H9 (cell line): ENCODE results near the gene KRTAP10-11. TPM values are rescaled to one million over a fixed set of nuclear protein-coding genes. Genes with fewer than 3 reads are reported as not detected.

ENCODE experiments used
- DNase-seq: peaks from one replicate; pipeline ENCODE4 v3.0.0-alpha.2; 2017
- H2AFZ ChIP-seq: one replicate; pipeline ENCODE4 v1.6.1; 2013; ENCODE audit warnings: mild to moderate bottlenecking, low read length, control low read depth, moderate library complexity
- H2AK5ac ChIP-seq: 2 replicates; pipeline ENCODE4 v1.6.1; 2013; ENCODE audit warnings: low read length, control low read depth, mixed read lengths; ENCODE audit not compliant: insufficient read length
- H2BK120ac ChIP-seq: one replicate; pipeline ENCODE4 v1.6.1; 2013; ENCODE audit warnings: low read depth, mild to moderate bottlenecking, low read length, control low read depth, inconsistent platforms; ENCODE audit not compliant: poor library complexity, severe bottlenecking
- H2BK12ac ChIP-seq: 2 replicates; pipeline ENCODE4 v1.6.1; 2013; ENCODE audit warnings: low read length, control low read depth, mixed read lengths, low read depth; ENCODE audit not compliant: insufficient read length
- H2BK15ac ChIP-seq: 2 replicates; pipeline ENCODE4 v1.6.1; 2013; ENCODE audit warnings: low read depth, low read length, control low read depth
- H2BK20ac ChIP-seq: one replicate; pipeline ENCODE4 v1.6.1; 2013; ENCODE audit warnings: low read depth, mild to moderate bottlenecking, low read length, control low read depth, inconsistent platforms; ENCODE audit not compliant: poor library complexity, severe bottlenecking
- H2BK5ac ChIP-seq: 2 replicates; pipeline ENCODE4 v1.6.1; 2013; ENCODE audit warnings: low read length, control low read depth, mixed read lengths; ENCODE audit not compliant: insufficient read length
- H3K14ac ChIP-seq: 2 replicates; pipeline ENCODE4 v1.6.1; 2013; ENCODE audit warnings: low read length, control low read depth; ENCODE audit not compliant: insufficient read depth
- H3K18ac ChIP-seq: 2 replicates; pipeline ENCODE4 v1.6.1; 2013; ENCODE audit warnings: low read depth, mild to moderate bottlenecking, mixed read lengths, low read length, control low read depth; ENCODE audit not compliant: insufficient read length
- H3K23ac ChIP-seq: 2 replicates; pipeline ENCODE4 v1.6.1; 2013; ENCODE audit warnings: low read length, control low read depth, mixed read lengths, low read depth; ENCODE audit not compliant: insufficient read length
- H3K23me2 ChIP-seq: 2 replicates; pipeline ENCODE4 v1.6.1; 2013; ENCODE audit warnings: low read depth, mild to moderate bottlenecking, mixed read lengths, low read length, control low read depth; ENCODE audit not compliant: insufficient read length, poor library complexity, severe bottlenecking
- H3K27ac ChIP-seq: 2 replicates; pipeline ENCODE4 v1.5.1; 2013; ENCODE audit warnings: low read length, control low read depth, mixed read lengths, low read depth; ENCODE audit not compliant: insufficient read length
- H3K27me3 ChIP-seq: 2 replicates; pipeline ENCODE4 v1.6.1; 2013; ENCODE audit warnings: low read length, control low read depth, inconsistent platforms; ENCODE audit not compliant: insufficient read depth
- H3K4ac ChIP-seq: 2 replicates; pipeline ENCODE4 v1.6.1; 2013; ENCODE audit warnings: low read depth, mild to moderate bottlenecking, control low read depth, inconsistent platforms, low read length, moderate library complexity
- H3K4me1 ChIP-seq: 2 replicates; pipeline ENCODE4 v1.6.1; 2013; ENCODE audit warnings: low read length, control low read depth, inconsistent platforms; ENCODE audit not compliant: insufficient read depth
- H3K4me2 ChIP-seq: 2 replicates; pipeline ENCODE4 v1.6.1; 2013; ENCODE audit warnings: low read length, control low read depth, mixed read lengths; ENCODE audit not compliant: insufficient read length, insufficient read depth
- H3K56ac ChIP-seq: 2 replicates; pipeline ENCODE4 v1.6.1; 2013; ENCODE audit warnings: low read depth, mild to moderate bottlenecking, mixed read lengths, low read length, control low read depth; ENCODE audit not compliant: insufficient read length
- H3K79me1 ChIP-seq: 2 replicates; pipeline ENCODE4 v1.6.1; 2013; ENCODE audit warnings: low read depth, mild to moderate bottlenecking, moderate library complexity, low read length, control low read depth, inconsistent platforms; ENCODE audit not compliant: insufficient read depth, poor library complexity, severe bottlenecking
- H3K79me2 ChIP-seq: 2 replicates; pipeline ENCODE4 v1.6.1; 2013; ENCODE audit warnings: low read length, control low read depth, inconsistent platforms; ENCODE audit not compliant: insufficient read depth
- H3K9ac ChIP-seq: 2 replicates; pipeline ENCODE4 v1.6.1; 2013; ENCODE audit warnings: low read length, control low read depth, mixed read lengths; ENCODE audit not compliant: insufficient read length; ENCODE audit errors: extremely low read depth
- H3K9me3 ChIP-seq: one replicate; pipeline ENCODE4 v1.6.1; 2013; ENCODE audit warnings: low read depth, low read length, inconsistent platforms; ENCODE audit not compliant: control insufficient read depth
- H3T11ph ChIP-seq: one replicate; pipeline ENCODE4 v1.6.1; 2013; ENCODE audit warnings: mild to moderate bottlenecking, low read length, control low read depth, inconsistent platforms
- H4K20me1 ChIP-seq: one replicate; pipeline ENCODE4 v1.6.1; 2013; ENCODE audit not compliant: control insufficient read depth, insufficient read length, insufficient read depth
- H4K5ac ChIP-seq: 2 replicates; pipeline ENCODE4 v1.6.1; 2013; ENCODE audit warnings: low read depth, mild to moderate bottlenecking, mixed read lengths, low read length, control low read depth; ENCODE audit not compliant: insufficient read length
- H4K8ac ChIP-seq: replicated peaks from 2 replicates; pipeline ENCODE4 v1.6.1; 2013; ENCODE audit warnings: low read length, control low read depth, mixed read lengths, low read depth; ENCODE audit not compliant: insufficient read length
- H4K91ac ChIP-seq: 2 replicates; pipeline ENCODE4 v1.6.1; 2013; ENCODE audit warnings: low read depth, mild to moderate bottlenecking, moderate library complexity, mixed read lengths, low read length, control low read depth; ENCODE audit not compliant: insufficient read length
- H3K27ac Mint-ChIP-seq, 3 experiments: 2 replicates in 2 of 3; 3 replicates in 1 of 3; pipeline ENCODE4 v1.8.0; 2020 to 2021; ENCODE audit warnings: mixed read lengths in 3 of 3, mild to moderate bottlenecking in 1 of 3, moderate library complexity in 1 of 3
- H3K27me3 Mint-ChIP-seq: 2 replicates; pipeline ENCODE4 v1.8.0; 2021; ENCODE audit warnings: low read depth, mild to moderate bottlenecking, moderate library complexity, mixed read lengths
- H3K36me3 Mint-ChIP-seq, 3 experiments: 2 replicates in 2 of 3; 3 replicates in 1 of 3; pipeline ENCODE4 v1.8.0; 2020 to 2021; ENCODE audit warnings: low read depth in 3 of 3, mixed read lengths in 3 of 3; ENCODE audit not compliant: insufficient read depth in 1 of 3
- H3K4me1 Mint-ChIP-seq, 2 experiments: 2 replicates each; pipeline ENCODE4 v1.8.0; 2020; ENCODE audit warnings: mixed read lengths in 2 of 2
- H3K4me3 Mint-ChIP-seq, 2 experiments: 2 replicates in 1 of 2; 3 replicates in 1 of 2; pipeline ENCODE4 v1.8.0; 2020 to 2021; ENCODE audit warnings: mild to moderate bottlenecking in 2 of 2, mixed read lengths in 2 of 2, moderate library complexity in 1 of 2
- H3K9me3 Mint-ChIP-seq, 2 experiments: 2 replicates in 1 of 2; 3 replicates in 1 of 2; pipeline ENCODE4 v1.8.0; 2020; ENCODE audit warnings: mild to moderate bottlenecking in 2 of 2, mixed read lengths in 2 of 2, moderate library complexity in 1 of 2
- WGBS: extraction: QIAGEN DNeasy Blood & Tissue Kit; methylation state at CpG from one replicate; pipeline ENCODE4 v1.1.7; 2013; ENCODE audit warnings: missing lambda C conversion rate, low lambda C conversion rate, mixed read lengths; ENCODE audit not compliant: insufficient read length; ENCODE audit errors: extremely low coverage; 5-methylcytosine and 5-hydroxymethylcytosine counted together
- total RNA-seq: library from RNA; stranded (reverse); gene quantifications from 2 replicates; pipeline ENCODE4 v1.2.1, GENCODE V29; 2021
- TF ChIP-seq, protein P1 (sequence below): fragments of 200-600 bp; sonication (generic); conservative IDR thresholded peaks from 3 replicates; pipeline ENCODE4 v1.8.0; 2021; ENCODE audit warnings: antibody characterized with exemption, mild to moderate bottlenecking

KRTAP10-11 gene
- total RNA-seq, 1 experiment from 2014 or later = not detected

DNA sequence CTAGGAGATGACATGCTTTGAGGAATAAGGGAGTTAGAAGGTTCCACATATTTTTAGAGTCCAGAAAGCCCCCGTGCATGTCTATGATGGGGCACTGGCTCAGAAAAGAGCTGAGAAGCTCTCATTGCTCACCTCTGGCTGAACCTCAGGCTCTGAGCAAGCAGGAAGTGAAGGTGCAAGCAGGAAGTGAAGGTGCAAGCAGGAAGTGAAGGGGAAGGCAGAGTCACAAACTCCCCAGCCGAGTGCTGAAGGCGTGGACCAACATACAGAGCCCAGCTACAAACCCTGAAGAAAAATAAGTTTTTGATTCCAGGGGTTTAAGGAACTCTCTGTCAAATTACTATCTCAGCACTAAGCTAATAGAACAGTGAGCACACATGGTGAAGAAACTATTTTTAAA lies 27.3 kb upstream of the KRTAP10-11 start:
- TF ChIP-seq, protein P1, sequence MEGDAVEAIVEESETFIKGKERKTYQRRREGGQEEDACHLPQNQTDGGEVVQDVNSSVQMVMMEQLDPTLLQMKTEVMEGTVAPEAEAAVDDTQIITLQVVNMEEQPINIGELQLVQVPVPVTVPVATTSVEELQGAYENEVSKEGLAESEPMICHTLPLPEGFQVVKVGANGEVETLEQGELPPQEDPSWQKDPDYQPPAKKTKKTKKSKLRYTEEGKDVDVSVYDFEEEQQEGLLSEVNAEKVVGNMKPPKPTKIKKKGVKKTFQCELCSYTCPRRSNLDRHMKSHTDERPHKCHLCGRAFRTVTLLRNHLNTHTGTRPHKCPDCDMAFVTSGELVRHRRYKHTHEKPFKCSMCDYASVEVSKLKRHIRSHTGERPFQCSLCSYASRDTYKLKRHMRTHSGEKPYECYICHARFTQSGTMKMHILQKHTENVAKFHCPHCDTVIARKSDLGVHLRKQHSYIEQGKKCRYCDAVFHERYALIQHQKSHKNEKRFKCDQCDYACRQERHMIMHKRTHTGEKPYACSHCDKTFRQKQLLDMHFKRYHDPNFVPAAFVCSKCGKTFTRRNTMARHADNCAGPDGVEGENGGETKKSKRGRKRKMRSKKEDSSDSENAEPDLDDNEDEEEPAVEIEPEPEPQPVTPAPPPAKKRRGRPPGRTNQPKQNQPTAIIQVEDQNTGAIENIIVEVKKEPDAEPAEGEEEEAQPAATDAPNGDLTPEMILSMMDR = no peak
- no peak overlapping the region for H3K27ac Mint-ChIP-seq
- H3K27me3 ChIP-seq = no peaks in the 10 kb centered on the region
- H4K91ac ChIP-seq = no peak overlapping the region
- no peak overlapping the region for H3T11ph ChIP-seq
- no peak overlapping the region for H2BK12ac ChIP-seq
- H4K8ac ChIP-seq = no peak overlapping the region
- H3K4ac ChIP-seq = no peak overlapping the region
- no peak overlapping the region for H2AFZ ChIP-seq
- no peak overlapping the region for H3K9ac ChIP-seq
- H3K9me3 Mint-ChIP-seq = peaks cover 37 to 42% of the 10 kb centered on the region in 2 experiments
- no peak overlapping the region for H3K27ac ChIP-seq
- H3K79me1 ChIP-seq = no peaks in the 10 kb centered on the region
- H2BK20ac ChIP-seq = no peak overlapping the region
- H2AK5ac ChIP-seq = no peak overlapping the region
- H3K23me2 ChIP-seq = no peaks in the 10 kb centered on the region
- no peaks in the 10 kb centered on the region for H3K79me2 ChIP-seq
- no peak overlapping the region for H2BK5ac ChIP-seq
- no peak overlapping the region for H4K5ac ChIP-seq
- no peaks in the 10 kb centered on the region for H4K20me1 ChIP-seq
- no peak for DNase-seq
- H3K4me2 ChIP-seq = no peak overlapping the region
- WGBS = no CpG with 5 or more reads among the region's 3 CpGs
- no peak overlapping the region for H3K56ac ChIP-seq
- H2BK120ac ChIP-seq = no peak overlapping the region
- no peak overlapping the region for H3K4me3 Mint-ChIP-seq
- H3K23ac ChIP-seq = no peak overlapping the region
- H3K36me3 Mint-ChIP-seq = peaks cover 12 to 34% (median 24%) of the 10 kb centered on the region in 3 experiments
- no peak overlapping the region for H2BK15ac ChIP-seq
- no peak overlapping the region for H3K18ac ChIP-seq
- H3K14ac ChIP-seq = no peak overlapping the region
- H3K27me3 Mint-ChIP-seq = peaks cover 4% of the 10 kb centered on the region
- H3K4me1 ChIP-seq = no peaks in the 10 kb centered on the region
- peaks cover 4% of the 10 kb centered on the region for H3K9me3 ChIP-seq
- peaks cover 27% of the 10 kb centered on the region in 2 experiments for H3K4me1 Mint-ChIP-seq
